ENCODE measurements around the gene DPYSL3. TPM values are rescaled to one million over a fixed set of nuclear protein-coding genes. Genes with fewer than 3 reads are reported as not detected.
A peak's percentile ranks its signal among the peaks of the same experiment; 100 is the strongest.

Gene DPYSL3
- total RNA-seq, 1 donor from 2014 or later = 165 TPM

DNA sequence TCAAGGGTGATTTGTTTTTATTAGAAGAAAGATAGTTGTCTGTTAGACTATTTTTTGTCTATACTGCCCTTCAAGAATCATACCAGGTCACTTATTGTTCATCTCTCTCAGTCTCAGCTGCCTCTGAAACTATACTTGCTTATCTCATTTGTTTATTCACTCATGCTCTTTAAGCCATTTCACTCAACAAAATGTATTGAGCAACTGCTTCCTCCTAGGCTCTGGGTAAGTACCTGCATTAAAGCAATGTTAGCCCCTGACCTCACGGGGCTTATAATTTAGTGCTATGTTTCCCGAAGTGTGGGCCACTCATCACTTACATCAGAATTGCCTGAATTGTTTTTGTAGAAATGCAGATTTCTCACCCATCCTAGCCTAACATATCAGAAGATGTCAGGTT, 100.9 kb downstream of the DPYSL3 start:
- peaks cover 16% of the 10 kb centered on the region for H3K4me1 Mint-ChIP-seq
- no peak overlapping the region for H3K4me3 Mint-ChIP-seq
- no peak for DNase-seq (ENCODE audit: low spot score in 2 of 2, unreplicated experiment in 2 of 2)
- peaks cover 56% of the 10 kb centered on the region for H3K36me3 Mint-ChIP-seq
- H3K9me3 Mint-ChIP-seq = no peaks in the 10 kb centered on the region
- no peak overlapping the region for H3K27ac Mint-ChIP-seq
- TF ChIP-seq, protein P1, sequence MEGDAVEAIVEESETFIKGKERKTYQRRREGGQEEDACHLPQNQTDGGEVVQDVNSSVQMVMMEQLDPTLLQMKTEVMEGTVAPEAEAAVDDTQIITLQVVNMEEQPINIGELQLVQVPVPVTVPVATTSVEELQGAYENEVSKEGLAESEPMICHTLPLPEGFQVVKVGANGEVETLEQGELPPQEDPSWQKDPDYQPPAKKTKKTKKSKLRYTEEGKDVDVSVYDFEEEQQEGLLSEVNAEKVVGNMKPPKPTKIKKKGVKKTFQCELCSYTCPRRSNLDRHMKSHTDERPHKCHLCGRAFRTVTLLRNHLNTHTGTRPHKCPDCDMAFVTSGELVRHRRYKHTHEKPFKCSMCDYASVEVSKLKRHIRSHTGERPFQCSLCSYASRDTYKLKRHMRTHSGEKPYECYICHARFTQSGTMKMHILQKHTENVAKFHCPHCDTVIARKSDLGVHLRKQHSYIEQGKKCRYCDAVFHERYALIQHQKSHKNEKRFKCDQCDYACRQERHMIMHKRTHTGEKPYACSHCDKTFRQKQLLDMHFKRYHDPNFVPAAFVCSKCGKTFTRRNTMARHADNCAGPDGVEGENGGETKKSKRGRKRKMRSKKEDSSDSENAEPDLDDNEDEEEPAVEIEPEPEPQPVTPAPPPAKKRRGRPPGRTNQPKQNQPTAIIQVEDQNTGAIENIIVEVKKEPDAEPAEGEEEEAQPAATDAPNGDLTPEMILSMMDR (IDR thresholded peaks at IDR 0.05; ENCODE audit: unreplicated experiment) = no peak
- no peaks in the 10 kb centered on the region for H3K27me3 Mint-ChIP-seq (ENCODE audit: low read depth)

DNA sequence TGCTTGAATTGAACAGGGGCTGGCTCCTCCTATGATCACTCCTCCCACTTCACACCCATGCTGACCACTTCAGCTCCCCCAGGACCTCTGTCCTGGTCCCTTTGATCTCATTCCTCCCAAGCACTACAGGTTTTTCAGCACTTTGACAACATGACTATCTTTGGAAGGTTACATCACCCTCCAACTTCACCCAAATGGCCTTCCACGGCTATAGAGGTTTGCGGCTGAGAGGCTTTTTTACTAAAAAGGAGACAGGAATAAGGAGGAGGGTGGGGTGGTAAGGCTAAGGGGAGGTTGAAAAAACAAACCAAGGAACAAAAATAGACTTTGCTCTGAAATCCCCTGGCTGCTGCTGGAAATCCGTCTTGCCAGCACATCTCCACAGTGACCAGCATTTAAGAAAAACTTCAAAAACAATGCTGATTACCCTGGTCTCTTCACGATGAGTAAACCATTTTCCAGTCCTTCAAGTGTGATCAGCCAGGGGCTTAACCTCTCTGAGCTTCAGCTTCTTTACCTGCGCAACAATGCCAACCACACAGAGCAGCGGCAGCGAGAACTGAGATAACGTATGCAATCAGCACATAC, 102.7 kb downstream of the DPYSL3 start:
- no peak for DNase-seq (ENCODE audit: low spot score in 2 of 2, unreplicated experiment in 2 of 2)
- peaks cover 16% of the 10 kb centered on the region for H3K4me1 Mint-ChIP-seq
- peaks cover 55% of the 10 kb centered on the region for H3K36me3 Mint-ChIP-seq
- no peak overlapping the region for H3K4me3 Mint-ChIP-seq
- TF ChIP-seq, protein P1 (IDR thresholded peaks at IDR 0.05; ENCODE audit: unreplicated experiment) = no peak
- no peaks in the 10 kb centered on the region for H3K27me3 Mint-ChIP-seq (ENCODE audit: low read depth)
- peaks cover 6% of the 10 kb centered on the region for H3K9me3 Mint-ChIP-seq
- H3K27ac Mint-ChIP-seq = peak overlapping the region; percentile 85

- peaks cover 16% of the 10 kb centered on the region for H3K4me1 Mint-ChIP-seq
- TF ChIP-seq, protein P1 (IDR thresholded peaks at IDR 0.05; ENCODE audit: unreplicated experiment) = no peak
- no peak for DNase-seq (ENCODE audit: low spot score in 2 of 2, unreplicated experiment in 2 of 2)
- no peak overlapping the region for H3K4me3 Mint-ChIP-seq
- H3K27ac Mint-ChIP-seq = peak overlapping the region; percentile 85
- no peaks in the 10 kb centered on the region for H3K27me3 Mint-ChIP-seq (ENCODE audit: low read depth)
- peaks cover 50% of the 10 kb centered on the region for H3K36me3 Mint-ChIP-seq
- H3K9me3 Mint-ChIP-seq = peaks cover 6% of the 10 kb centered on the region
Measured at GRCh38 chr5:147406636-147407035, 103.2 kb downstream of the DPYSL3 start.

GRCh38 chr5:147404706-147405105, 105.2 kb downstream of the DPYSL3 start:
- TF ChIP-seq, protein P1 (IDR thresholded peaks at IDR 0.05; ENCODE audit: unreplicated experiment) = no peak
- Mint-ChIP-seq H3K4me1 (peaks cover 25% of the 10 kb centered on the region), H3K9me3 (peaks cover 6% of the 10 kb centered on the region), H3K4me3 (no peak overlapping the region), H3K27me3 (ENCODE audit: low read depth) (no peaks in the 10 kb centered on the region), H3K36me3 (peaks cover 61% of the 10 kb centered on the region), H3K27ac (no peak overlapping the region)
- no peak for DNase-seq (ENCODE audit: low spot score in 2 of 2, unreplicated experiment in 2 of 2)

GRCh38 chr5:147403651-147404640, 105.9 kb downstream of the DPYSL3 start:
- no peak for DNase-seq (ENCODE audit: low spot score in 2 of 2, unreplicated experiment in 2 of 2)
- peaks cover 6% of the 10 kb centered on the region for H3K9me3 Mint-ChIP-seq
- H3K4me1 Mint-ChIP-seq = peaks cover 25% of the 10 kb centered on the region
- no peak overlapping the region for H3K4me3 Mint-ChIP-seq
- peak overlapping the region; percentile 63 for H3K27ac Mint-ChIP-seq
- no peaks in the 10 kb centered on the region for H3K27me3 Mint-ChIP-seq (ENCODE audit: low read depth)
- TF ChIP-seq, protein P1 (IDR thresholded peaks at IDR 0.05; ENCODE audit: unreplicated experiment) = no peak
- H3K36me3 Mint-ChIP-seq = peaks cover 54% of the 10 kb centered on the region

Data from mesothelial cell of epicardium (in vitro differentiated cells).